Mesenchymal stem cell (in vitro differentiated cells and primary cell): ENCODE measurements around the gene MEIOSIN.

Source experiments
- DNase-seq: peaks from one replicate; pipeline ENCODE4 v3.0.0-alpha.2; 2013
- H2AFZ ChIP-seq: one replicate; pipeline ENCODE4 v1.6.1; 2013; ENCODE audit warnings: low read depth, mild to moderate bottlenecking, control low read depth, inconsistent platforms, low read length, moderate library complexity
- H2AK5ac ChIP-seq: 2 replicates; pipeline ENCODE4 v1.6.1; 2013; ENCODE audit warnings: low read length, moderate library complexity, mild to moderate bottlenecking, inconsistent platforms; ENCODE audit not compliant: severe bottlenecking
- H2BK120ac ChIP-seq: one replicate; pipeline ENCODE4 v1.6.1; 2013; ENCODE audit warnings: low read depth, mild to moderate bottlenecking, inconsistent platforms, low read length, moderate library complexity
- H2BK12ac ChIP-seq, 2 experiments: one replicate each; pipeline ENCODE4 v1.6.1; 2013; ENCODE audit warnings: inconsistent platforms in 2 of 2, low read length in 2 of 2, mild to moderate bottlenecking in 2 of 2, moderate library complexity in 2 of 2, control low read depth in 1 of 2
- H2BK15ac ChIP-seq: one replicate; pipeline ENCODE4 v1.6.1; 2013; ENCODE audit warnings: mild to moderate bottlenecking, low read depth, inconsistent platforms; ENCODE audit not compliant: poor library complexity, severe bottlenecking
- H2BK5ac ChIP-seq: 2 replicates; pipeline ENCODE4 v1.6.1; 2013; ENCODE audit warnings: low read depth, mild to moderate bottlenecking, low read length, control low read depth, inconsistent platforms; ENCODE audit not compliant: poor library complexity, severe bottlenecking
- H3K14ac ChIP-seq, 2 experiments: one replicate each; pipeline ENCODE4 v1.6.1; 2013; ENCODE audit warnings: inconsistent platforms in 2 of 2, low read length in 2 of 2, control low read depth in 1 of 2, mild to moderate bottlenecking in 1 of 2, moderate library complexity in 1 of 2
- H3K18ac ChIP-seq, 2 experiments: one replicate each; pipeline ENCODE4 v1.6.1; 2013; ENCODE audit warnings: inconsistent platforms in 2 of 2, low read length in 2 of 2, control low read depth in 1 of 2, low read depth in 1 of 2, mild to moderate bottlenecking in 1 of 2
- H3K23ac ChIP-seq, 2 experiments: one replicate each; pipeline ENCODE4 v1.6.1; 2013; ENCODE audit warnings: inconsistent platforms in 2 of 2, low read length in 2 of 2, mild to moderate bottlenecking in 2 of 2, moderate library complexity in 2 of 2, control low read depth in 1 of 2
- H3K27ac ChIP-seq: 2 replicates; pipeline ENCODE4 v1.5.1; 2013; ENCODE audit warnings: mild to moderate bottlenecking, moderate library complexity, low read length, control low read depth, inconsistent platforms; ENCODE audit not compliant: poor library complexity, severe bottlenecking
- H3K27me3 ChIP-seq, 2 experiments: 2 replicates each; pipeline versions ENCODE4 v1.6.1 to v1.7.0; 2013; ENCODE audit warnings: low read length in 2 of 2, mild to moderate bottlenecking in 2 of 2, moderate library complexity in 2 of 2, control low read depth in 1 of 2, inconsistent platforms in 1 of 2; ENCODE audit not compliant: control insufficient read depth in 1 of 2, insufficient read depth in 1 of 2
- H3K36me3 ChIP-seq, 2 experiments: 2 replicates each; pipeline versions ENCODE4 v1.6.1 to v1.7.0; 2013; ENCODE audit warnings: low read length in 2 of 2, control low read depth in 1 of 2, inconsistent platforms in 1 of 2, low read depth in 1 of 2, mild to moderate bottlenecking in 1 of 2; ENCODE audit not compliant: insufficient read depth in 2 of 2, control insufficient read depth in 1 of 2
- H3K4ac ChIP-seq, 2 experiments: one replicate each; pipeline ENCODE4 v1.6.1; 2013; ENCODE audit warnings: inconsistent platforms in 2 of 2, low read length in 2 of 2, mild to moderate bottlenecking in 2 of 2, moderate library complexity in 2 of 2, control low read depth in 1 of 2, low read depth in 1 of 2
- H3K4me1 ChIP-seq: 2 replicates; pipeline ENCODE4 v1.6.1; 2013; ENCODE audit warnings: low read depth, low read length, control low read depth; ENCODE audit not compliant: control insufficient read depth, insufficient read depth
- H3K4me2 ChIP-seq: 2 replicates; pipeline ENCODE4 v1.6.1; 2013; ENCODE audit warnings: low read length, mild to moderate bottlenecking, inconsistent platforms; ENCODE audit not compliant: poor library complexity, severe bottlenecking
- H3K4me3 ChIP-seq, 2 experiments: 2 replicates each; pipeline versions ENCODE4 v1.5.1 to v1.7.0; 2013; ENCODE audit warnings: low read length in 2 of 2, mild to moderate bottlenecking in 2 of 2, control low read depth in 1 of 2, low read depth in 1 of 2; ENCODE audit not compliant: insufficient read depth in 1 of 2
- H3K79me1 ChIP-seq: replicated peaks from 2 replicates; pipeline ENCODE4 v1.6.1; 2013; ENCODE audit warnings: mild to moderate bottlenecking, control low read depth, low read length, inconsistent platforms; ENCODE audit not compliant: poor library complexity, severe bottlenecking
- H3K9ac ChIP-seq: 2 replicates; pipeline ENCODE4 v1.7.0; 2013; ENCODE audit warnings: mild to moderate bottlenecking, low read length, moderate library complexity
- H3K9me3 ChIP-seq: 2 replicates; pipeline ENCODE4 v1.7.0; 2013; ENCODE audit warnings: mild to moderate bottlenecking, low read length; ENCODE audit not compliant: control insufficient read depth
- H4K8ac ChIP-seq: one replicate; pipeline ENCODE4 v1.6.1; 2013; ENCODE audit warnings: inconsistent platforms, mild to moderate bottlenecking, low read length, moderate library complexity
- H4K91ac ChIP-seq: one replicate; pipeline ENCODE4 v1.6.1; 2013; ENCODE audit warnings: mild to moderate bottlenecking, low read length, inconsistent platforms
- WGBS: methylation state at CpG from one replicate; pipeline ENCODE4 v1.1.7; 2013; ENCODE audit warnings: mixed read lengths; 5-methylcytosine and 5-hydroxymethylcytosine counted together

Gene MEIOSIN

DNA sequence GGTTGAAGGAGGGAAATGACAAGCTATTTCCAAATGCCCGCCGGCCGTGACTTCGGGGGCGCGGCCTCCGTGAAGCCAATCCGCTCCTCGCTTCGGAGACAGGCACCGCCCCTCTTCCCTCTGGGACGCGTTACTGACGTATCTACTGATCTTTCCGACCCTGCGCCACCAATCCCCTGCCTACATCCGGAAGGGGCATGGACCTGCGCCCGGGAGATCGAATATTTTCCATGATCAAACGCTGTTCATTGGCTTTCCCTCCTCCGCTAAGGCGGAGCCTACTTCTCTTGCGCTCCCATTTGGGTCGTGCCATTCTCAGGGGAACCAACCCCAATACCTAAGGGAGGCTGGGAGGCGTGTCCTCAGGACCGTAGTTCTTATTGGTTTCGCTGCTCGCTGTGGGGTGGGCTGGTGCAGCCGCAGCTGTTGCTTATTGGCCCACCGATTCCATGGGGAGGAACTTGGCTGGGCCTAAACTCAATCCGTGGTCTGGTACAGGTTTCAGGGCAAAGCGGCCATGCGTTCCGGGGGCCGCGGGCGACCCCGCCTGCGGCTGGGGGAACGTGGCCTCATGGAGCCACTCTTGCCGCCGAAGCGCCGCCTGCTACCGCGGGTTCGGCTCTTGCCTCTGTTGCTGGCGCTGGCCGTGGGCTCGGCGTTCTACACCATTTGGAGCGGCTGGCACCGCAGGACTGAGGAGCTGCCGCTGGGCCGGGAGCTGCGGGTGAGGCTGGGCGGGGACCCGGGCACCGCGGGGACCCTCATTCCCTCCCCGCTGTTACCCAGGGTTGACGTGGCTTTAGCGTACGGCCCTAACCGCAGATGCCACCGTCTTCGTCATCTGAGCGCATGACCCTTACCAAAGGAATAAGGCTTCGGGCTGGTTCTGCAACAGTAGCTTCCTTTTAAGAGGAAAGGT is 40.8 kb upstream of the MEIOSIN start, which contains the start of gene QPCTL:
Gene QPCTL, plus strand, starts transcription at position 480 of the 919 bp plus-strand sequence. Its CDS starts 38 bp downstream, at position 518.
- peak within 1 kb of the TSS; percentile 82 for H3K4me2 ChIP-seq
- H2BK15ac ChIP-seq, result peak within 1 kb of the TSS; percentile 39
- H4K8ac ChIP-seq, result peak within 1 kb of the TSS; percentile 50
- peak within 1 kb of the TSS; percentile 81 for H3K27ac ChIP-seq
- H2AFZ ChIP-seq, result peak within 1 kb of the TSS; percentile 79
- H3K14ac ChIP-seq, result peak within 1 kb of the TSS in 1 of 2 experiments; percentile 84
- no peaks in the 10 kb centered on the region for H3K9me3 ChIP-seq
- H3K9ac ChIP-seq, result peak within 1 kb of the TSS; percentile 100
- H3K4me1 ChIP-seq, result peaks cover 3% of the 10 kb centered on the region
- peaks cover 29% of the 10 kb centered on the region for H3K79me1 ChIP-seq
- peak within 1 kb of the TSS; percentile 66 to 94 for H3K4ac ChIP-seq
- peak within 1 kb of the TSS; percentile 7 for H2BK120ac ChIP-seq
- H3K4me3 ChIP-seq, result peak within 1 kb of the TSS; percentile 85 to 98
- H3K36me3 ChIP-seq, result peaks cover 29 to 37% of the 10 kb centered on the region in 2 experiments
- no peaks in the 10 kb centered on the region for H3K27me3 ChIP-seq
- peak; percentile 100 for DNase-seq
- no peak within 1 kb of the TSS for H3K23ac ChIP-seq
- peak within 1 kb of the TSS in 1 of 2 experiments; percentile 24 for H2BK12ac ChIP-seq
- no peak within 1 kb of the TSS for H2BK5ac ChIP-seq
- H2AK5ac ChIP-seq, result no peak within 1 kb of the TSS
- peak within 1 kb of the TSS; percentile 40 to 96 for H3K18ac ChIP-seq
- WGBS, result under 1% methylated on average over 70 of the region's 70 CpGs
- no peak within 1 kb of the TSS for H4K91ac ChIP-seq

- Histone ChIP-seq H3K23ac (no peak overlapping the region), H2BK5ac (no peak overlapping the region), H3K14ac (no peak overlapping the region), H3K36me3 (peaks cover 23 to 31% of the 10 kb centered on the region in 2 experiments), H4K8ac (no peak overlapping the region), H3K4ac (no peak overlapping the region), H3K4me3 (peak overlapping the region; percentile 84 to 98), H3K9ac (peak overlapping the region; percentile 100), H3K18ac (no peak overlapping the region), H3K4me2 (peak overlapping the region; percentile 82), H2BK120ac (no peak overlapping the region), H2BK15ac (no peak overlapping the region), H4K91ac (no peak overlapping the region), H3K9me3 (no peaks in the 10 kb centered on the region), H3K27ac (peak overlapping the region; percentile 16), H2AFZ (no peak overlapping the region), H3K79me1 (peaks cover 24% of the 10 kb centered on the region), H2AK5ac (no peak overlapping the region), H3K27me3 (no peaks in the 10 kb centered on the region), H2BK12ac (no peak overlapping the region), H3K4me1 (peaks cover 5% of the 10 kb centered on the region)
- DNase-seq, result peak; percentile 85
- 5% methylated on average over 7 of the region's 22 CpGs for WGBS
These were observed 40.0 kb upstream of the MEIOSIN start for GRCh38 chr19:45693106-45693788.

GRCh38 chr19:45701676-45702075 is 31.6 kb upstream of the MEIOSIN start:
- no peak overlapping the region for H3K4me2 ChIP-seq
- WGBS, result 92% methylated on average over 7 of the region's 7 CpGs
- no peaks in the 10 kb centered on the region for H3K27me3 ChIP-seq
- H2BK120ac ChIP-seq, result no peak overlapping the region
- H4K8ac ChIP-seq, result no peak overlapping the region
- H3K4ac ChIP-seq, result no peak overlapping the region
- no peak overlapping the region for H4K91ac ChIP-seq
- no peak overlapping the region for H3K14ac ChIP-seq
- no peak overlapping the region for H2AK5ac ChIP-seq
- no peak overlapping the region for H3K27ac ChIP-seq
- H2BK15ac ChIP-seq, result no peak overlapping the region
- H3K4me3 ChIP-seq, result no peak overlapping the region
- H3K9ac ChIP-seq, result no peak overlapping the region
- no peak overlapping the region for H2BK12ac ChIP-seq
- no peak for DNase-seq
- no peak overlapping the region for H3K23ac ChIP-seq
- H2AFZ ChIP-seq, result no peak overlapping the region
- no peak overlapping the region for H2BK5ac ChIP-seq
- H3K4me1 ChIP-seq, result peaks cover 10% of the 10 kb centered on the region
- peaks cover 2% of the 10 kb centered on the region for H3K79me1 ChIP-seq
- no peak overlapping the region for H3K18ac ChIP-seq
- H3K9me3 ChIP-seq, result no peaks in the 10 kb centered on the region
- peaks cover 28 to 47% of the 10 kb centered on the region in 2 experiments for H3K36me3 ChIP-seq

- Histone ChIP-seq H3K27ac (no peak overlapping the region), H3K18ac (no peak overlapping the region), H3K27me3 (no peaks in the 10 kb centered on the region), H3K9me3 (no peaks in the 10 kb centered on the region), H2AK5ac (no peak overlapping the region), H3K79me1 (peaks cover 3% of the 10 kb centered on the region), H2AFZ (no peak overlapping the region), H2BK5ac (no peak overlapping the region), H3K36me3 (peaks cover 25 to 40% of the 10 kb centered on the region in 2 experiments), H2BK120ac (no peak overlapping the region), H3K23ac (no peak overlapping the region), H3K14ac (no peak overlapping the region), H3K4me1 (peaks cover 8% of the 10 kb centered on the region), H2BK15ac (no peak overlapping the region), H4K8ac (no peak overlapping the region), H3K4me2 (no peak overlapping the region), H2BK12ac (no peak overlapping the region), H3K4me3 (no peak overlapping the region), H3K9ac (no peak overlapping the region), H3K4ac (no peak overlapping the region), H4K91ac (no peak overlapping the region)
- WGBS, result 91% methylated on average over 9 of the region's 9 CpGs
- no peak for DNase-seq
These were observed 28.1 kb upstream of the MEIOSIN start for GRCh38 chr19:45705115-45705514.
